ENCODE results near the gene CIAO2A. TPM values are rescaled to one million over a fixed set of nuclear protein-coding genes. Genes with fewer than 3 reads are reported as not detected.
"Not testable (repeated sequence)": the region's sequence is repeated elsewhere in the genome, so short reads cannot be mapped to it uniquely, and the experiment has no call there.

CIAO2A gene
- total RNA-seq, 2 experiments from 2014 or later, result 95.5 to 111 TPM

- no peaks in the 10 kb centered on the region for H3K9me3 Mint-ChIP-seq (ENCODE audit: low read depth)
- no peaks in the 10 kb centered on the region for H3K4me1 Mint-ChIP-seq
- ATAC-seq (no peak), DNase-seq (no peak)
- ChIA-PET CTCF (no interaction called here), POLR2A (interaction anchor here (0.6 kb wide), 1 partner anchor 175 kb away, joined by 3 read pairs; no protein-coding TSS in a partner anchor)
- intact Hi-C loops (cut with DNase I, micrococcal nuclease), result no loop called here
- H3K36me3 Mint-ChIP-seq (ENCODE audit: low read depth), result peaks cover 42% of the 10 kb centered on the region
- H3K4me3 Mint-ChIP-seq, result no peak overlapping the region
- no peaks in the 10 kb centered on the region for H3K27me3 Mint-ChIP-seq
- H3K27ac Mint-ChIP-seq, result no peak overlapping the region
Measured at GRCh38 chr15:64130159-64130558, 36.5 kb upstream of the CIAO2A start.

DNA sequence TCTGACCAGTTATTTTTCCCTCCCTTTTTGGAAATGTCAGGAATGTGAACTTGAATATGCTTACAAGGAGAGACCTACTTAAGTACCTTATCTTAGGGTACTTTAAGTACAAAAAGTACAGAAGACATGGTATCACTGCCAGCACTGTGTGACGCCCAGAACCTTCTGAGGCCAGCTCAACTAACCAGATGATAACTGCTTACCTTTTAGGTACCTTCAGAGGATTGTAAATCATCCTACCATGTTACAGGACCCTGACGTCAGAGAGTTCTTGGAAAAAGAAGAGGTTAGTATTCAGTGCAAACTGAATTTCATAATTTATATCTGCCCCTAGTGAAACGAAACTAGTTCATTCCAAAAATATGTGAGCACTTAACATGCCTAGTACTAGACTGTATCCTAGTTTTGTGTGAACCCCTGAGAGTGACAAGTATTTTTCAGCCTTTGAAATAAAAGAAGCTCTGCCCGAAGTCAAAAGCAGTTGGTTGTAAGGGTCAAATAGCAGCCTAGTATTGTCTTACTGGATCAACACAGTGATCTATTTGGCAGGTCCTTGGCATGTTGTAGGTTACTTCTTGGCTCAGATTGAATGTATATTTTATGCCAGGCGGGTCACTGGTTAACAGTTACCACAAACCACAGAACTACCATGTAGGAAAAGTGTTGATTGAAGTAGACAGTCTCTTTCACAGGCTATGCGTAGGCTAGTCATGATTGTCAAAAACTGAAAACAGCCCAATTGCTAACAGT is 34.1 kb upstream of the CIAO2A start:
- H3K27me3 Mint-ChIP-seq, result no peaks in the 10 kb centered on the region
- no peak for DNase-seq
- intact Hi-C loops (cut with DNase I, micrococcal nuclease), result no loop called here
- H3K27ac Mint-ChIP-seq, result no peak overlapping the region
- no peak overlapping the region for H3K4me3 Mint-ChIP-seq
- H3K9me3 Mint-ChIP-seq (ENCODE audit: low read depth), result no peaks in the 10 kb centered on the region
- no peak for ATAC-seq
- ChIA-PET POLR2A (no interaction called here), CTCF (interaction anchor here (0.7 kb wide), 1 partner anchor 755 kb away, joined by 5 read pairs; no protein-coding TSS in a partner anchor)
- no peaks in the 10 kb centered on the region for H3K4me1 Mint-ChIP-seq
- peaks cover 50% of the 10 kb centered on the region for H3K36me3 Mint-ChIP-seq (ENCODE audit: low read depth)

DNA sequence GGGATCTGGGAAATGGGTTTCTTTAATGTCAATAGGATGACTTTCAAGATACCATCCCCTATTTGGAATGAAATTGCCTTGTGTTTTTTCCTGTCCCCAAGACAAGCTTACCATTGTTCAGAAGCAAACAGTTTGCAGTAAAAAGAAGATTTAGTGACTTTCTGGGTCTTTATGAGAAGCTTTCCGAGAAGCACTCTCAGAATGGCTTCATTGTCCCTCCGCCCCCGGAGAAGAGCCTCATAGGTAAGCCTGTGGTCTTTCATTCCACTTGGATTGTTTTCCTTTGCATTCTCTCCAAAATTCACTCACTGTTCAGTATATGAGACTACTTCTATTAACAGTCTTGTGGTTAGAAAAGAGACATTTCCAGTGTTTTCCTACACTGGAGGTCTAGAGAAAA is 32.3 kb upstream of the CIAO2A start:
- CTCF ChIA-PET, result interaction anchor here (0.7 to 2.1 kb wide), 4 partner anchors 14 to 660 kb away, joined by 3 to 5 read pairs (median 3); no protein-coding TSS in a partner anchor

GRCh38 chr15:64122936-64123351 is 29.3 kb upstream of the CIAO2A start:
- ChIA-PET POLR2A (no interaction called here), CTCF (interaction anchor here (1.0 to 1.4 kb wide), 3 partner anchors 21 to 30 kb away, joined by 3 to 5 read pairs (median 4); no protein-coding TSS in a partner anchor)
- Mint-ChIP-seq H3K27me3 (no peaks in the 10 kb centered on the region), H3K9me3 (ENCODE audit: low read depth) (no peaks in the 10 kb centered on the region), H3K4me3 (no peak overlapping the region), H3K27ac (no peak overlapping the region), H3K4me1 (no peaks in the 10 kb centered on the region), H3K36me3 (ENCODE audit: low read depth) (peaks cover 52% of the 10 kb centered on the region)
- ATAC-seq (no peak), DNase-seq (no peak)
- intact Hi-C loops (cut with DNase I, micrococcal nuclease), result no loop called here

More for the DNA sequence above, 32.3 kb upstream of the CIAO2A start:
- POLR2A ChIA-PET, result interaction anchor here (0.6 to 0.7 kb wide), 3 partner anchors 17 to 1166 kb away, joined by 3 to 5 read pairs (median 4); no protein-coding TSS in a partner anchor
- Mint-ChIP-seq H3K27ac (no peak overlapping the region), H3K4me1 (no peaks in the 10 kb centered on the region), H3K27me3 (no peaks in the 10 kb centered on the region), H3K36me3 (ENCODE audit: low read depth) (peaks cover 47% of the 10 kb centered on the region), H3K9me3 (ENCODE audit: low read depth) (no peaks in the 10 kb centered on the region), H3K4me3 (no peak overlapping the region)
- intact Hi-C loops (cut with DNase I, micrococcal nuclease), result no loop called here
- no peak for DNase-seq
- no peak for ATAC-seq

GRCh38 chr15:64122444-64122843 is 28.8 kb upstream of the CIAO2A start:
- peaks cover 52% of the 10 kb centered on the region for H3K36me3 Mint-ChIP-seq (ENCODE audit: low read depth)
- no peaks in the 10 kb centered on the region for H3K4me1 Mint-ChIP-seq
- ChIA-PET POLR2A (no interaction called here), CTCF (interaction anchor here (0.9 to 1.4 kb wide), 3 partner anchors 9 to 31 kb away, joined by 3 to 5 read pairs (median 3); no protein-coding TSS in a partner anchor)
- H3K27me3 Mint-ChIP-seq, result no peaks in the 10 kb centered on the region
- intact Hi-C loops (cut with DNase I, micrococcal nuclease), result no loop called here
- ATAC-seq (no peak), DNase-seq (no peak)
- H3K27ac Mint-ChIP-seq, result no peak overlapping the region
- H3K4me3 Mint-ChIP-seq, result no peak overlapping the region
- no peaks in the 10 kb centered on the region for H3K9me3 Mint-ChIP-seq (ENCODE audit: low read depth)

DNA sequence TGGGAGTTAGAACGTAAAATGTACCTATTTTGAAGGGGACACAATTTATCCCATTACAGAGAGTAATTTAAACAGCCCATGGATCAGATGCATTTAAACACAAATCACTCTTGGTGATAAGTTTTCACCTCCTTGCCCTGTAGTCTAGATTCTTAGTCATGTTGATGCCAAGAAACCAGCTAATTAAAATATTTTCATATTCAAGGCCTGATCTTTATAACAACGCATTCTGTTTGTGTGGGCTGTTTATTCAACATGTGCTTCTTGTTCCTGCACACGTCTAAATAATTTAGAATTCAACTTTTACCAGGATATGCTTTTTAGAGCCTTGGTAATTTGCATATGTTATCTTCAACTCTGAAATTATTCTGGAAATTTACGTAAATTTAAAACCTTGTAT is 28.0 kb upstream of the CIAO2A start:
- Mint-ChIP-seq H3K4me3 (no peak overlapping the region), H3K9me3 (ENCODE audit: low read depth) (no peaks in the 10 kb centered on the region), H3K36me3 (ENCODE audit: low read depth) (peaks cover 57% of the 10 kb centered on the region), H3K27ac (no peak overlapping the region), H3K4me1 (no peaks in the 10 kb centered on the region), H3K27me3 (no peaks in the 10 kb centered on the region)
- POLR2A ChIA-PET, result no interaction called here
- intact Hi-C loops (cut with DNase I, micrococcal nuclease), result no loop called here
- no peak for DNase-seq
- no peak for ATAC-seq
- CTCF ChIA-PET, result interaction anchor here (0.9 to 1.4 kb wide), 3 partner anchors 10 to 32 kb away, joined by 3 to 5 read pairs (median 3); no protein-coding TSS in a partner anchor

- POLR2A ChIA-PET; ATAC-seq; H3K27ac Mint-ChIP-seq; DNase-seq; H3K4me1 Mint-ChIP-seq; H3K9me3 Mint-ChIP-seq (ENCODE audit: low read depth); intact Hi-C loops (cut with DNase I, micrococcal nuclease); H3K27me3 Mint-ChIP-seq; H3K4me3 Mint-ChIP-seq: not testable (repeated sequence)
- CTCF ChIA-PET, result interaction anchor here (0.6 to 1.2 kb wide), 2 partner anchors 12 to 41 kb away, joined by 3 read pairs; no protein-coding TSS in a partner anchor
- peaks cover 53% of the 10 kb centered on the region for H3K36me3 Mint-ChIP-seq (ENCODE audit: low read depth)
Measured at GRCh38 chr15:64120322-64120721, 26.7 kb upstream of the CIAO2A start.

- ChIA-PET POLR2A (interaction anchor here (0.7 to 0.8 kb wide), 2 partner anchors 212 to 903 kb away, joined by 3 to 4 read pairs; no protein-coding TSS in a partner anchor), CTCF (no interaction called here)
- intact Hi-C loops (cut with DNase I, micrococcal nuclease), result no loop called here
Measured at GRCh38 chr15:64117759-64118487, 24.3 kb upstream of the CIAO2A start.

DNA sequence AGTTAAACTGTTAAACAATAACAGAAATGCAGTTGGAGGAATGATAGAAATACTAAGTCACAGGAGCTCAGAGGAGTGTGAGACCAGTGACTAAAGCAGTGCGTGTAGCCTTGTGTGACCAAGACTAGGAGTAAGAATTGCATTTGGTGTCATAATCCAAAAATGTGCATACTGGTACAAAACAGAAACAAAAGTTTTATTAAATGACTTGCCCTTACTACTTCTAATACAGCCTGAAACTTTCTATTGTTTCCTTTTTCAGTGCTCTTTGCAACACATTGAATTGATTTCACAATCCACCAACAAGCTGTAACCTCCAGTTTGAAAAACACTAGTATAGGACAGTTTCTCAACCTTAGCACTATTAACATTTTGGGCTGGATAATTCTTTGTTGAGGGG is 19.3 kb upstream of the CIAO2A start:
- intact Hi-C loops (cut with DNase I, micrococcal nuclease), result no loop called here
- H3K9me3 Mint-ChIP-seq (ENCODE audit: low read depth), result no peaks in the 10 kb centered on the region
- H3K27me3 Mint-ChIP-seq, result no peaks in the 10 kb centered on the region
- peak; percentile 90 for ATAC-seq
- peaks cover 30% of the 10 kb centered on the region for H3K4me1 Mint-ChIP-seq
- CTCF ChIA-PET, result interaction anchor here (1.0 kb wide), 1 partner anchor 34 kb away, joined by 3 read pairs; no protein-coding TSS in a partner anchor
- peak overlapping the region; percentile 73 for H3K27ac Mint-ChIP-seq
- DNase-seq, result no peak
- no peak overlapping the region for H3K4me3 Mint-ChIP-seq
- H3K36me3 Mint-ChIP-seq (ENCODE audit: low read depth), result peaks cover 37% of the 10 kb centered on the region
- POLR2A ChIA-PET, result interaction anchor here (0.6 to 0.8 kb wide), 2 partner anchors 19 to 395 kb away, joined by 3 to 5 read pairs; partner anchors contain the start of gene CIAO2A

More at GRCh38 chr15:64117759-64118487, 24.3 kb upstream of the CIAO2A start:
- H3K4me1 Mint-ChIP-seq, result no peaks in the 10 kb centered on the region
- H3K9me3 Mint-ChIP-seq (ENCODE audit: low read depth), result no peaks in the 10 kb centered on the region
- no peaks in the 10 kb centered on the region for H3K27me3 Mint-ChIP-seq
- no peak overlapping the region for H3K27ac Mint-ChIP-seq
- ATAC-seq (no peak), DNase-seq (no peak)
- no peak overlapping the region for H3K4me3 Mint-ChIP-seq
- H3K36me3 Mint-ChIP-seq (ENCODE audit: low read depth), result peaks cover 51% of the 10 kb centered on the region

- ATAC-seq, result no peak
- peak overlapping the region; percentile 73 for H3K27ac Mint-ChIP-seq
- no peaks in the 10 kb centered on the region for H3K9me3 Mint-ChIP-seq (ENCODE audit: low read depth)
- no peaks in the 10 kb centered on the region for H3K27me3 Mint-ChIP-seq
- DNase-seq, result no peak
- intact Hi-C loops (cut with DNase I, micrococcal nuclease), result no loop called here
- peaks cover 30% of the 10 kb centered on the region for H3K4me1 Mint-ChIP-seq
- no peak overlapping the region for H3K4me3 Mint-ChIP-seq
- ChIA-PET CTCF (interaction anchor here (0.8 to 1.1 kb wide), 2 partner anchors 10 to 14 kb away, joined by 3 to 4 read pairs; no protein-coding TSS in a partner anchor), POLR2A (interaction anchor here (0.6 to 0.8 kb wide), 2 partner anchors 18 to 396 kb away, joined by 3 to 5 read pairs; partner anchors contain the start of gene CIAO2A)
- peaks cover 34% of the 10 kb centered on the region for H3K36me3 Mint-ChIP-seq (ENCODE audit: low read depth)
Measured at GRCh38 chr15:64112073-64112772, 18.6 kb upstream of the CIAO2A start.

DNA sequence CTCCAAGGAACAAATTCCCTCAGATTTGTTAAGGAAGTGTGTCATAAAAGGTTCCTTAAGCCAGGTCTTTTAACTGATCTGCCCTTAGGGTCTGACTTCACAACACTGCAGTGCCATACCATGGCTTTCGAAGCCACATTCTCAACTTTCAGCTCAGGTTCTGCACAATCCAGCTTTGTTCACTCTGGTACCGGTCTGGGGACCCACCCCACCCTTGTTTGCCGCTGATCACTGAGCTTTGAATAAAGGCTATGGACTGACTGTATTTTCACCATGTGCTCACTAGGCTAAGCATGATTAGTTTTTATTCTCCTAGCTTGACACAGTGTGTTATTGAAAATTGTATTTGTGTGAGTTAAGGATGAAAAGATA is 18.0 kb upstream of the CIAO2A start:
- Mint-ChIP-seq H3K4me1 (peaks cover 33% of the 10 kb centered on the region), H3K4me3 (no peak overlapping the region), H3K9me3 (ENCODE audit: low read depth) (no peaks in the 10 kb centered on the region), H3K27ac (peak overlapping the region; percentile 73), H3K36me3 (ENCODE audit: low read depth) (peaks cover 30% of the 10 kb centered on the region), H3K27me3 (no peaks in the 10 kb centered on the region)
- CTCF ChIA-PET, result interaction anchor here (0.6 to 1.1 kb wide), 4 partner anchors 10 to 415 kb away, joined by 3 to 4 read pairs (median 3); no protein-coding TSS in a partner anchor
- ATAC-seq (no peak), DNase-seq (no peak)
- POLR2A ChIA-PET, result no interaction called here
- intact Hi-C loops (cut with DNase I, micrococcal nuclease), result no loop called here

Data from activated CD4-positive, alpha-beta T cell treated with anti-CD3 and anti-CD28 coated beads for 36 hours (primary cell).